GM19452 (cell line): ENCODE results near the gene NKAIN4.

ENCODE experiments used
- ATAC-seq: cut with Tn5 transposase; IDR thresholded peaks from one replicate; pipeline ENCODE4 v1.9.1; 2021; ENCODE audit not compliant: unreplicated experiment

The NKAIN4 gene

DNA sequence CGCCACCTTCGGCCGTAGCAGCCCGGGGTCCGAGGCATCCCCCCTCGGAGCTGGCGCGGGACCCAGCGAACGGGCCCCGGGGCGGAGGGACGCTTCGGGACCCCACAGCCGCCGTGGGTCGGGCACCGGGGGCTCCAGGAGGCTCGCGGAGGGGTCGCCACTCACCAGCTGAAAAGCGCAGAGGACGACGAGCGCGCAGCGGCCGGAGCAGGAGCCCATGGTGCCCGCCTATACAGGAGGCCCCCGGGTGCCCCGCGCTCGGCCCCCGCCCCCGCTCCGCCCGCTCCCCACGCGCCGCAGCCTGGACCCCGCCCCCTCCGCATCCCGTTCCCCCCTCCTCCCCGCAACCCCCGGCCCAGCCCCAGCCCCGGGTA is at the start of gene NKAIN4:
Gene NKAIN4, minus strand, starts transcription at position 232 of the 374 bp plus-strand sequence. Its CDS starts 13 bp downstream, at position 219.
- no peak for ATAC-seq

GRCh38 chr20:63303095-63303666 is 48.9 kb upstream of the NKAIN4 start:
- no peak for ATAC-seq

DNA sequence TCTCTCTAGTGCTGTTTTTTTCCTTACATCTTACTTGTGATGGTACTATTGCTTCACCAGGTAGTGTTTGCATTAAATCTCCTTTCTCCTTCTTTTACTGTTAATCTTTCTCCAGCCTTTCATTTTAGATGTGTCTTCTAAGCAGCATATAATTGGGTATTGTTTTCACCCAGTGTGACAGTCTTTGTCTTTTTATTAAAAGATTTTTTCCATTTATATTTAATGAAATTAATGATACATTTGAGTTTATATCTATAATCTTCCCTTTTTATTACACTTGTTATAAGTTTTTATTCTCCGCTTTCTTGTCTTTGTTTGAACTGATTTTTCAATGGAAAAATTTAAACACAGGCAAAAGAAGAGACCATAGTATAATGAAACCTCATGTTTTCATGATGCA is 47.4 kb upstream of the NKAIN4 start:
- no peak for ATAC-seq

DNA sequence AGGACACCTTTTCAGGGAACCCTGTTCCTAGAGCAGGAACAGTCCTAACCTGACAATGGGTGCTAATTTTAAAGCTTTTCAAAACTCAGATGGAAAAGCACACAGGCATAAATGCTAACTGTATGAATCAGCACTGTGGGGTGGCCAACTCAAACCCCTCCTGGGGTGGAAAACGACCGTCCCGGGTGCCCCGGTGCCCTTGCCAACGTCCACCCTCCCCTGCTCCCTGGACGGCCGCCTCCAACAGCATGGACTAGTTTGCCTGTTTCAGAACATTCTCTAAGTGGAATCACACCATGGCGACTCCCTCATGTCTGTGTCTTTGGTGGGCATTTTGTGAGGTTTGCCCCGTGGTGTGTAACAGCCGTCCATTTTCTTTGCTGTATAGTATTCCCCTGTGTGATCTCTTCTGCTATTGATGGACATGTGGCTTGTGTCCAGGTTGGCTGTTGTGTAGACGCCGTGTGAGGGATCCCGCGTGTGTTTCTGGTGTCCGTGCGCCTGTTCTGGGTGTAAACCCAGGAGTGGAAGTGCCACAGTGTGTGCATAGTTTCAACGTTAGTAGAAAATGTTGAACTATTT is 44.6 kb upstream of the NKAIN4 start:
- no peak for ATAC-seq

- no peak for ATAC-seq
Measured at GRCh38 chr20:63297796-63298572, 43.7 kb upstream of the NKAIN4 start.

GRCh38 chr20:63297371-63297781 is 43.1 kb upstream of the NKAIN4 start:
- ATAC-seq = no peak

GRCh38 chr20:63296531-63297299 is 42.5 kb upstream of the NKAIN4 start:
- no peak for ATAC-seq

- ATAC-seq = no peak
Measured at GRCh38 chr20:63295846-63296245, 41.6 kb upstream of the NKAIN4 start.

- ATAC-seq = no peak
Measured at GRCh38 chr20:63295422-63295821, 41.2 kb upstream of the NKAIN4 start.

DNA sequence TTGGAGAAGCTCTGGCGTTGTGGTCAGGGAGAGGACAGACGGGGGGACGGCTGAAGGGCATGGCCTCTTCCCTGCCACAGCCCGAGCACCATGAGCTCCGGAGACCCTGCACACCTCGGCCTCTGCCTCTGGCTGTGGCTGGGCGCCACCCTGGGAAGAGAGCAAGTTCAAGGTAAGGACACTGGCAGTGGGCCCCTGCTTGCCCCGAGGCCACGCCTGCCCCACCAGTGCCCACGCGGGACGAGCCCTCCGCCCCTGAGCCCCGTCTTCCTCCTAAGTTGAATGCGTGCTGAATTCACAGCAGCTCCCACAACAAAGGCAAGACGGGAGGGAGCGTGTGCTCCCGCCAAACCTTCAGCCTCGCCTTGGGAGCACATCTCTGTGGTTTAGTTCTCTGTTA is 40.8 kb upstream of the NKAIN4 start:
- ATAC-seq = no peak

DNA sequence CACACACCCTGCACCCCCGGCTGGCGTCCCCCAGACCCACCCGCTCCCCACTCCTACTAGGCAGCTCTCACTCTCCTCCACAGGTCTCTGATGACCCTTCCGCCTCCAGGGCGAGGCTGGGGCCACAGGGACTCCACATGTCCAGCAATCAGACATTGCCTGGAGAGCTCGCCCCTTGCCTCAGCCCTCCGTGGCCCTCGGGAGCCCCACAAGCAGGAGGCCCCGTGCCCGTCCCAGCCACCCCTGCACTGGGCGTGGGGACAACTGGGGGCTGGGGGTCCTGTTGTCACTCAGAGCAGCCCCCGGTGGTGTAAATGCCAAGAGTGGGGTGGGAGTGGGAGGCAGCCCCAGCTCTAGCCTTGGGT is 40.3 kb upstream of the NKAIN4 start:
- ATAC-seq = no peak

DNA sequence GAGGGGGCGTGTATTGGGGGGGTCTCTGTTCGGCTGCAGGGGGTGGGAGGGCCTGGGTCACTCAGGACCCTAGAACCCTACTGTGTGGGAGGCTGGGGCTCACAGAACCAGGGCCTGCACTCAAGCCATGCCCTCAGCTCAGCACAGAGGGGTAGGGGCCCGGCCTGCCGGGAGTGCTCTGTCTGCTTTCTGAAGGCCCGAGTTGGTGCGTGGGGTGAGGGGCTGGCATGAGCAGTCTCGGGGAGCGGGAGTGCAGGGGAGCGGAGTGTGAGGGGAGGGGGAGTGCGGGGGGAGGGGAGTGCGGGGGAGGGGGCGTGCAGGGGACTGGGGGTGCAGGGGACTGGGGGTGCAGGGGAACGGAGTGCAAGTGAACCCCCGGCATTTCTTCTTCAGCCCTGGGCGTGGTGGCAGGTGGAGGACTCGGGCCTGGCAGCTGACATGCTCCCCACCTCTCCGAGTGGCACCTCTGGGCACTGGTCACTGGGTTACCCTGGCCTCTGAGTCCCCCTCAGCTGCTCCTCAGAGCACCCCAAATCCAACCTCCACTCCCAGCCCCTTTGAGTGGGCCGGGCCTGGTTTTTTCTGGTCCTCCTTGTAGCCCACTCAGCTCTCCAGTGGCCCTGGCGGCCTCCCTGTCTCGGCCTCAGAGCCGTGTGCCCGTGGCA is 39.7 kb upstream of the NKAIN4 start:
- no peak for ATAC-seq

DNA sequence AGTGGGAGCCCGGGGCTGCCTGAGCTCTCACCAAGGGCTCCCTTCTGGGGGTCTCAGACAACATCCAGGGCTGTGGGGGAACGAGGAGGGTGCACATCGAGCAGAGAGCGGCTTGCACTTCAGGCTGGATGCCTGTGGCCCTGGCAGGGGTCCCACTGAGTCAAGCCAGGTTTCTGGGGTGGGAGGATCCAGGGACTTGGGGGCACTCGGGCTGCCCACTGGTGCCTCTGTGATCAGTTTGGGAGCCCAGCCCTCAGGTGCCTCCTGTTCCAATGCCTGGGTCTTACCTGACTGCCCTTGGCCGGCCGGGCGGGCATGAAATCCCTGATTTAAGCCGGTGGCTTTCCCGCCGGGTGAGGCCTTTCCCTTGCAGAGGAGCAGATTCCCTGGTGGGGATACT is 39.2 kb upstream of the NKAIN4 start:
- no peak for ATAC-seq

GRCh38 chr20:63292904-63293303 is 38.6 kb upstream of the NKAIN4 start, which contains the start of gene COL20A1:
COL20A1 (plus strand) TSS chr20:63293186; CDS start chr20:63295108, 1,922 bp downstream.
- no peak for ATAC-seq

- ATAC-seq = no peak
Measured at GRCh38 chr20:63292292-63292701, 38.0 kb upstream of the NKAIN4 start.

GRCh38 chr20:63291811-63292210 is 37.5 kb upstream of the NKAIN4 start:
- no peak for ATAC-seq

- no peak for ATAC-seq
Measured at GRCh38 chr20:63290677-63291472, 36.6 kb upstream of the NKAIN4 start.

DNA sequence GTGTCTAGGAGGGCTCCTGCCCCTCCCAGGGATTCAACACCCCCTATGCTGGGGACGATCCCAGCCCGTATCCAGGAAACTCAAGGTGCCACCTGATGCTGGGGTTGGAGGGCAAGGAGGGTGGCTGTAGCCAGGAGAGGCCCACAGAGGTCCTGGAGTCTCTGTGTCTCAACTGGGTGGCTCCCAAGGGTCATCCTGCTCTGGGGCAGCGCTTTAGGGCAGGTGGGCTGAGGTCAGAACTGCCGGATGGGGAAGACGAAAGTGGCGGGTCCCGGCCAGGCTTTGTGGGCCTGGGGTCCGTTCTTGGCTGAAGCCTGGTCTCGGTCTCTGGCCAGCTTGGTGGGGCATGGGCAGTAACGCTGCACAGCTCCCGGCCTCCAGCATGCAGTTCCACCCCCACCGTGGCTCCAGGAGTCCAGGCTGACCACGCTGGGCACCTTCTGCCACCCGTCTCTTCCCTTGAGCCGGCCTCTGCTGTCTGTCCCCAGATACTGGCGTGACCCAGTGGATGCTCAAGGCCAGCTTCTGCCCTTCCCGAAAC is 35.9 kb upstream of the NKAIN4 start:
- ATAC-seq = no peak

GRCh38 chr20:63289311-63290135 is 35.3 kb upstream of the NKAIN4 start:
- no peak for ATAC-seq
